NB4 (cell line): Measurements from ENCODE around the gene WIPF3.
"Not testable (repeated sequence)": the region's sequence is repeated elsewhere in the genome, so short reads cannot be mapped to it uniquely, and the experiment has no call there.

Source experiments
- DNase-seq: peaks from one replicate; pipeline ENCODE4 v3.0.0; 2010; ENCODE audit warnings: low read depth
- H3K4me3 ChIP-seq: one replicate; pipeline ENCODE4 v1.5.1; 2011; ENCODE audit warnings: mild to moderate bottlenecking, low read depth, low read length, moderate library complexity
- CTCF ChIP-seq: IDR thresholded peaks from one replicate; pipeline ENCODE4 v1.5.1; 2012; ENCODE audit warnings: low read depth, low read length
- MAX ChIP-seq: IDR thresholded peaks from 2 replicates; pipeline ENCODE4 v1.6.1; 2011; ENCODE audit warnings: low read depth, low read length
- MYC ChIP-seq: IDR thresholded peaks from 2 replicates; pipeline ENCODE4 v1.6.1; 2011; ENCODE audit warnings: low read depth, low read length
- POLR2A ChIP-seq: IDR thresholded peaks from 2 replicates; pipeline ENCODE4 v1.6.1; 2011; ENCODE audit warnings: mild to moderate bottlenecking; ENCODE audit not compliant: insufficient read length; ENCODE audit errors: extremely low read depth

The WIPF3 gene

GRCh38 chr7:29958667-29959358 lies 152.5 kb downstream of the WIPF3 start:
- H3K4me3 ChIP-seq, result no peak overlapping the region
- DNase-seq, result no peak
- no peak for TF ChIP-seq MAX
- TF ChIP-seq MYC, result no peak
- no peak for TF ChIP-seq CTCF
- TF ChIP-seq POLR2A, result no peak

GRCh38 chr7:29961611-29962010 lies 155.3 kb downstream of the WIPF3 start:
- DNase-seq, H3K4me3 ChIP-seq: not testable (repeated sequence)

GRCh38 chr7:29962035-29962434 lies 155.7 kb downstream of the WIPF3 start:
- TF ChIP-seq MAX (no peak), POLR2A (no peak), MYC (no peak)
- no peak overlapping the region for H3K4me3 ChIP-seq
- no peak for DNase-seq

- DNase-seq, result no peak
- TF ChIP-seq MAX, result no peak
- no peak for TF ChIP-seq CTCF
- TF ChIP-seq MYC, result no peak
- no peak for TF ChIP-seq POLR2A
- no peak overlapping the region for H3K4me3 ChIP-seq
These were observed 158.7 kb downstream of the WIPF3 start for GRCh38 chr7:29965030-29965429.
